Endothelial cell (in vitro differentiated cells): ENCODE results near the gene MET. TPM values are rescaled to one million over a fixed set of nuclear protein-coding genes. Genes with fewer than 3 reads are reported as not detected.
A peak's percentile ranks its signal among the peaks of the same experiment; 100 is the strongest.

Source experiments
- DNase-seq: peaks from one replicate; pipeline ENCODE4 v3.0.0; 2021; ENCODE audit warnings: low spot score
- H3K27ac Mint-ChIP-seq: one replicate; pipeline ENCODE4 v1.8.0; 2021; ENCODE audit warnings: mixed read lengths, inconsistent platforms; ENCODE audit not compliant: unreplicated experiment
- H3K27me3 Mint-ChIP-seq: one replicate; pipeline ENCODE4 v1.8.0; 2021; ENCODE audit warnings: mild to moderate bottlenecking, moderate library complexity, mixed read lengths, inconsistent platforms; ENCODE audit not compliant: unreplicated experiment
- H3K36me3 Mint-ChIP-seq: one replicate; pipeline ENCODE4 v1.8.0; 2021; ENCODE audit warnings: mild to moderate bottlenecking, low read depth, mixed read lengths, inconsistent platforms; ENCODE audit not compliant: unreplicated experiment
- H3K4me1 Mint-ChIP-seq: one replicate; pipeline ENCODE4 v1.8.0; 2021; ENCODE audit warnings: mild to moderate bottlenecking, mixed read lengths, inconsistent platforms; ENCODE audit not compliant: unreplicated experiment
- H3K4me3 Mint-ChIP-seq: one replicate; pipeline ENCODE4 v1.8.0; 2021; ENCODE audit warnings: mild to moderate bottlenecking, mixed read lengths, inconsistent platforms; ENCODE audit not compliant: unreplicated experiment
- H3K9me3 Mint-ChIP-seq: one replicate; pipeline ENCODE4 v1.8.0; 2021; ENCODE audit warnings: mixed read lengths, inconsistent platforms; ENCODE audit not compliant: unreplicated experiment
- total RNA-seq: library from RNA; stranded (reverse); fragmentation: NEBNext Ultra II Directional; extraction: Animal tissue kit (Norgen Biotek cat#: 25700); gene quantifications from one replicate; pipeline ENCODE4 v1.2.1, GENCODE V29; 2021; ENCODE audit not compliant: unreplicated experiment
- TF ChIP-seq, protein P1 (sequence below): fragments of 200-600 bp; sonication (generic); IDR thresholded peaks from one replicate; pipeline ENCODE4 v1.5.0; 2021; ENCODE audit warnings: antibody characterized with exemption; ENCODE audit not compliant: unreplicated experiment

Gene MET
- total RNA-seq, 1 donor from 2014 or later: 35.1 TPM

DNA sequence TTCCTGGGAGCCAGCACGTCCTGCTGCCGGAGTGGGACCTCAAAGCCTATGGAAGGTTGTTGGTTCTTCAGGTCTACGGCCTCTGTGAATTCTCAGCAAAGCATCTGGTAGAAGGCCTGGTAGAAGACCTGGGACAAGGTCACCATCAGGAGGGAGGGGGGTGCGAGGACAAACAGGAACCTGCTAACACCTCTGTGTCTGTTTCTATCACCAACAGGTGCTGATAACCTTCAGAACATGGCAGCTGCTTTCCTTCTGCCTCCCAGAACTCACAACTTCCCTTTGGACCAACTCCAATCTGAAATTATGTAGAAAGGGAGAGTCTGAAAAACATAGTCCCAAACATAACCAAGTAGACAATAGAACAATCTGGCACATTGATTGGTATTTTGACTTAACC lies 8.3 kb upstream of the MET start:
- no peak overlapping the region for H3K4me3 Mint-ChIP-seq
- no peaks in the 10 kb centered on the region for H3K36me3 Mint-ChIP-seq
- H3K27me3 Mint-ChIP-seq: no peaks in the 10 kb centered on the region
- DNase-seq: no peak
- H3K9me3 Mint-ChIP-seq: no peaks in the 10 kb centered on the region
- TF ChIP-seq, protein P1, sequence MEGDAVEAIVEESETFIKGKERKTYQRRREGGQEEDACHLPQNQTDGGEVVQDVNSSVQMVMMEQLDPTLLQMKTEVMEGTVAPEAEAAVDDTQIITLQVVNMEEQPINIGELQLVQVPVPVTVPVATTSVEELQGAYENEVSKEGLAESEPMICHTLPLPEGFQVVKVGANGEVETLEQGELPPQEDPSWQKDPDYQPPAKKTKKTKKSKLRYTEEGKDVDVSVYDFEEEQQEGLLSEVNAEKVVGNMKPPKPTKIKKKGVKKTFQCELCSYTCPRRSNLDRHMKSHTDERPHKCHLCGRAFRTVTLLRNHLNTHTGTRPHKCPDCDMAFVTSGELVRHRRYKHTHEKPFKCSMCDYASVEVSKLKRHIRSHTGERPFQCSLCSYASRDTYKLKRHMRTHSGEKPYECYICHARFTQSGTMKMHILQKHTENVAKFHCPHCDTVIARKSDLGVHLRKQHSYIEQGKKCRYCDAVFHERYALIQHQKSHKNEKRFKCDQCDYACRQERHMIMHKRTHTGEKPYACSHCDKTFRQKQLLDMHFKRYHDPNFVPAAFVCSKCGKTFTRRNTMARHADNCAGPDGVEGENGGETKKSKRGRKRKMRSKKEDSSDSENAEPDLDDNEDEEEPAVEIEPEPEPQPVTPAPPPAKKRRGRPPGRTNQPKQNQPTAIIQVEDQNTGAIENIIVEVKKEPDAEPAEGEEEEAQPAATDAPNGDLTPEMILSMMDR: no peak
- peaks cover 20% of the 10 kb centered on the region for H3K4me1 Mint-ChIP-seq
- H3K27ac Mint-ChIP-seq: no peak overlapping the region

DNA sequence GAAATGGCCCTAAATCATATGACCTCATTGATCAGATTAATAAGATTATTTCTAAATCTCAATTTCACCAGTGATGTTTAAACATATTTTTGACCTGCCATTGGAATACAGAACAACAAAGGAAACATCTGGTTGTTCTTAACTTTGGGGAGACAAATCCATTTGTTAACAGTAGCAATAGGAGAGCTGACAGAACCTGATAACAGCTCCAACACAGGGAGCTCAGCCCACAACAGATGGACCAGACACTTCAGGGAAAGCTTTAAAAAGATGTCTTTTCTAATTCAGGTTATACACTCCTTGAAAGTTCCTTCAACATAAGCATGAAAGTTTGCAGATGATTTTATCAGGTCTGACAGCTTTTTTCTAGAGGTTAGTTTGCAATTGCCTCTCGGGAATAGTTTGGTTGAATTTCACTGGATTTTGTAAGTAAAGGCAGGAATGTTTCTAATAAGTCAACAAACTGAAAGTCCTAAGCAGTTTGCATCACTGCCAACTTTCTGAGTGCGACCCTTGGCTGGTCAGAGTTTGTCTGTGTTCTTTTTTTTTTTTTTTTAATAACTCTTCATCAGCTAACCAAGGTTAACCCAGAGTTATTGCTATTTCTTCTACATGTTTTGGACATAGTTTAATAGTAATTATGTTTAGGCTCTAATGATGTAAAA lies 6.5 kb upstream of the MET start:
- TF ChIP-seq, protein P1: no peak
- DNase-seq: no peak
- Mint-ChIP-seq H3K27me3 (no peaks in the 10 kb centered on the region), H3K4me3 (no peak overlapping the region), H3K4me1 (peaks cover 21% of the 10 kb centered on the region), H3K9me3 (no peaks in the 10 kb centered on the region), H3K27ac (no peak overlapping the region), H3K36me3 (no peaks in the 10 kb centered on the region)

DNA sequence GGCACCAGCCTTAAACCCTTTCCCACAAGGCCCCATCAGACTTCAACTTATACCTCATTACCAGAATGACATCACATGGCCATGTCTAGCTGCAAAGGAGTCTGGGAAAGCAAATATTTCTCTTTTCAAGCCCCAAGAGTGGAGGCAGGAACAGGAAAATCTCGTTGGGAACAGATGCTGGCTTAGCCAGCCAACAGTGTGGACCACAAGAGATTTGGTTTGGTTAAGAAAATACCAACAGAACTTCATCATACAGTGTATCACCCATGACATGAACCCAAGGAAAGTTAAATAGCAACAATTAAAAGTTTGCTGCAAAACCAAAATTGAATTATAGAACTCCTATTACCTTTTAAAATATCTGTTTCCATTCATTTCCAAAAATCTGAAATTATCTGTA lies 2.2 kb upstream of the MET start:
- H3K4me1 Mint-ChIP-seq: peaks cover 29% of the 10 kb centered on the region
- no peak for DNase-seq
- no peaks in the 10 kb centered on the region for H3K9me3 Mint-ChIP-seq
- no peak overlapping the region for H3K4me3 Mint-ChIP-seq
- no peak overlapping the region for H3K27ac Mint-ChIP-seq
- no peaks in the 10 kb centered on the region for H3K36me3 Mint-ChIP-seq
- H3K27me3 Mint-ChIP-seq: peaks cover 5% of the 10 kb centered on the region
- TF ChIP-seq, protein P1: no peak

DNA sequence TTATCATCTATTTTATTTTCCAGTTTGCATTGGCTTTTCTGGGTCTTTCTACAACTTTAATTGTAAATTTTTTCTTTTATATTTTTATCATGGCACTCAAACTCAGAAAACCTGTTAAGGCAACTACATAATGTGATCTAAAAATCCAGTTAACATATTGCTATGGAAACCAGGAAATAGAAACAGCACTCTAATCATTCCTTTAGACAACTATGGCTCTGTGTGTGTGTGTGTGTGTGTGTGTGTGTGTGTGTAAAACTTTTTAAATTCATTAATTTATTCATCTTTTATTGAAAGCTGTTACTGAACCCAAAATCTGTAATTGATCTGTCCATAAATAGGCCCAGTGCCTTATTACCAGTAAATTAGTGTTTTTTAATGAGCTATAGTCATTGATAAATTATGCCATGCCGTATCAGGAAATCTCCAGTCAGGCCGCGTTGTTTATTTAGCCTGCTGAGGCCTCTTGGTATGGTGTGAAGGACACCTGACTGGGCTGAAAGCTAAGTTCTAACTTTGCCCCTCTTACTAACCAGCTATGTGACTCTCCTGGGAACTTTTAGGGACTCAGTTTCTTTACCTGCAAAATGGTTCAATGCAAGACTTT lies 1.5 kb upstream of the MET start:
- no peaks in the 10 kb centered on the region for H3K9me3 Mint-ChIP-seq
- DNase-seq: no peak

DNA sequence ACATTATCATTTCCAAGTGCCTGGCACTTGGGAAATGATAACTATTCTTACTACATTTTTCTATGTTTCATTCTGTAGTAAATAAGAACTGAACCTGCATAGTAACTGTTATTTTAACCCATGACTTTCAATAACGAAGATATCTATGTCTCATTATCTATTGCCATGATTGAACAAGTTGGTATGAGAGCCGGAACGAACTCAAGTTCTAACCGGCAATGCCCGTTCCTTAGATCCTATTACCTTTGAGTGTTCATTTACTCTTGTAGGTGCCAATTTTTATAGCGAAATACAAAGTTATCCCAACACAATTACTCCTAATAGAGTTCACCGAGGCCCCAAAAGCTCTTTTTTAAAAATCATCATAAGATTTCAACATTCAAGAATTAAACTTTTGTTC lies 885 bp upstream of the MET start:
- DNase-seq: no peak
- TF ChIP-seq, protein P1: no peak
- Mint-ChIP-seq H3K9me3 (no peaks in the 10 kb centered on the region), H3K4me3 (peak overlapping the region; percentile 88), H3K27me3 (peaks cover 5% of the 10 kb centered on the region), H3K36me3 (no peaks in the 10 kb centered on the region), H3K27ac (no peak overlapping the region), H3K4me1 (peaks cover 25% of the 10 kb centered on the region)

More for the DNA sequence above, 1.5 kb upstream of the MET start:
- no peak overlapping the region for H3K27ac Mint-ChIP-seq
- peaks cover 5% of the 10 kb centered on the region for H3K27me3 Mint-ChIP-seq
- no peaks in the 10 kb centered on the region for H3K36me3 Mint-ChIP-seq
- no peak overlapping the region for H3K4me3 Mint-ChIP-seq
- H3K4me1 Mint-ChIP-seq: peaks cover 27% of the 10 kb centered on the region
- TF ChIP-seq, protein P1: no peak
